Liver (tissue), 9 donors: Measurements from ENCODE around the gene SYMPK. TPM values are rescaled to one million over a fixed set of nuclear protein-coding genes. Genes with fewer than 3 reads are reported as not detected.

Experiments used
- DNase-seq: peaks from one replicate; pipeline ENCODE4 v3.0.0-alpha.2; 2017; ENCODE audit warnings: low spot score
- H3K27ac ChIP-seq, 2 donors: one replicate each; pipeline ENCODE4 v1.7.0; 2013; ENCODE audit warnings: inconsistent platforms in 2 of 2, low read length in 2 of 2, control low read depth in 1 of 2, low read depth in 1 of 2, mild to moderate bottlenecking in 1 of 2
- H3K27me3 ChIP-seq, 4 donors: one replicate each; pipeline versions ENCODE4 v1.6.1 to v1.7.0; 2013; ENCODE audit warnings: low read length in 3 of 4, inconsistent platforms in 1 of 4, mild to moderate bottlenecking in 1 of 4, moderate library complexity in 1 of 4; ENCODE audit not compliant: control insufficient read depth in 4 of 4, insufficient read depth in 4 of 4
- H3K36me3 ChIP-seq, 4 donors: one replicate each; pipeline versions ENCODE4 v1.6.1 to v1.7.0; 2013; ENCODE audit warnings: low read length in 3 of 4, mild to moderate bottlenecking in 3 of 4, low read depth in 1 of 4, moderate library complexity in 1 of 4; ENCODE audit not compliant: control insufficient read depth in 4 of 4, insufficient read depth in 3 of 4
- H3K4me1 ChIP-seq, 4 donors: one replicate each; pipeline versions ENCODE4 v1.6.1 to v1.7.0; 2013; ENCODE audit warnings: low read length in 3 of 4, mild to moderate bottlenecking in 3 of 4, moderate library complexity in 1 of 4; ENCODE audit not compliant: control insufficient read depth in 4 of 4, insufficient read depth in 4 of 4
- H3K4me3 ChIP-seq, 3 donors: one replicate each; pipeline versions ENCODE4 v1.6.1 to v1.7.0; 2013; ENCODE audit warnings: low read length in 3 of 3, control low read depth in 1 of 3, low read depth in 1 of 3, mild to moderate bottlenecking in 1 of 3
- H3K9ac ChIP-seq, 2 donors: one replicate each; pipeline ENCODE4 v1.7.0; 2013; ENCODE audit warnings: low read length in 2 of 2, mild to moderate bottlenecking in 2 of 2, moderate library complexity in 2 of 2, control low read depth in 1 of 2, low read depth in 1 of 2
- H3K9me3 ChIP-seq, 4 donors: one replicate each; pipeline versions ENCODE4 v1.6.1 to v1.7.0; 2013; ENCODE audit warnings: low read length in 3 of 4; ENCODE audit not compliant: control insufficient read depth in 4 of 4
- ATF3 ChIP-seq: IDR thresholded peaks from 2 replicates; pipeline ENCODE4 v1.6.1; 2016; ENCODE audit warnings: antibody characterized with exemption
- CTCF ChIP-seq: fragments of 150-350 bp; IDR thresholded peaks from 2 replicates; pipeline ENCODE4 v1.5.1; 2017; ENCODE audit warnings: improper control_type of control experiment, low read depth, low read length; ENCODE audit not compliant: missing input control
- EGR1 ChIP-seq, 2 donors: IDR thresholded peaks; 2 replicates each; pipeline ENCODE4 v1.6.1; 2016 to 2018; ENCODE audit warnings: antibody characterized with exemption in 2 of 2, low read depth in 2 of 2
- FOXA1 ChIP-seq: IDR thresholded peaks from 2 replicates; pipeline ENCODE4 v1.6.1; 2016; ENCODE audit warnings: antibody characterized with exemption
- FOXA2 ChIP-seq: IDR thresholded peaks from 2 replicates; pipeline ENCODE4 v1.6.1; 2016; ENCODE audit warnings: antibody characterized with exemption
- GABPA ChIP-seq, 2 donors: IDR thresholded peaks in 1 of 2; conservative IDR thresholded peaks in 1 of 2; 2 replicates each; pipeline ENCODE4 v1.6.1; 2016; ENCODE audit warnings: antibody characterized with exemption in 2 of 2, mild to moderate bottlenecking in 1 of 2, moderate library complexity in 1 of 2
- HNF4A ChIP-seq, 2 donors: conservative IDR thresholded peaks; 2 replicates each; pipeline ENCODE4 v1.6.1; 2016; ENCODE audit warnings: antibody characterized with exemption in 2 of 2, mild to moderate bottlenecking in 2 of 2
- HNF4G ChIP-seq: IDR thresholded peaks from 2 replicates; pipeline ENCODE4 v1.6.1; 2016; ENCODE audit warnings: antibody characterized with exemption
- JUND ChIP-seq, 2 donors: IDR thresholded peaks; 2 replicates each; pipeline ENCODE4 v1.6.1; 2016; ENCODE audit warnings: antibody characterized with exemption in 2 of 2
- NR2F2 ChIP-seq: IDR thresholded peaks from 2 replicates; pipeline ENCODE4 v1.6.1; 2016; ENCODE audit warnings: antibody characterized with exemption
- REST ChIP-seq: IDR thresholded peaks from 2 replicates; pipeline ENCODE4 v1.6.1; 2016; ENCODE audit warnings: antibody characterized with exemption, mild to moderate bottlenecking
- RXRA ChIP-seq, 2 donors: IDR thresholded peaks; 2 replicates each; pipeline ENCODE4 v1.6.1; 2017 to 2018; ENCODE audit warnings: antibody characterized with exemption in 2 of 2, mild to moderate bottlenecking in 1 of 2
- SP1 ChIP-seq: IDR thresholded peaks from 2 replicates; pipeline ENCODE4 v1.6.1; 2018; ENCODE audit warnings: antibody characterized with exemption, mild to moderate bottlenecking
- TAF1 ChIP-seq: conservative IDR thresholded peaks from 2 replicates; pipeline ENCODE4 v1.6.1; 2016; ENCODE audit warnings: antibody characterized with exemption, mild to moderate bottlenecking
- YY1 ChIP-seq: IDR thresholded peaks from 2 replicates; pipeline ENCODE4 v1.6.1; 2016; ENCODE audit warnings: antibody characterized with exemption, mild to moderate bottlenecking
- WGBS: extraction: QIAGEN DNeasy Blood & Tissue Kit; methylation state at CpG from one replicate; pipeline ENCODE4 v1.1.7; 2013; 5-methylcytosine and 5-hydroxymethylcytosine counted together
- polyA plus RNA-seq, 2 donors: library from polyadenylated mRNA; stranded (reverse) in 1 of 2; unstranded in 1 of 2; fragments of 200-250 nt in 1 of 2; fragments of >200 nt in 1 of 2; fragmentation: Nextera tagmentation in 1 of 2; extraction: Ambion mirVana in 1 of 2; gene quantifications; one replicate each; pipeline versions ENCODE4 v1.2.1 to v1.2.3, GENCODE V29; 2013 to 2015
- total RNA-seq, 2 donors: library from RNA; depleted of rRNA; stranded (reverse); fragments of >200 nt; gene quantifications; one replicate each; pipeline ENCODE4 v1.2.3, GENCODE V29; 2014
- TF ChIP-seq, protein P1 (sequence below): IDR thresholded peaks from 2 replicates; pipeline ENCODE4 v1.6.1; 2016; ENCODE audit warnings: antibody characterized with exemption
- TF ChIP-seq, protein P2 (sequence below): IDR thresholded peaks from 2 replicates; pipeline ENCODE4 v1.6.1; 2016; ENCODE audit warnings: antibody characterized with exemption
- donor health status: healthy.
- donor health status: healthy.
- donor health status: healthy.
- donor health status: healthy.
- donor health status: healthy.

Gene SYMPK
- total and polyA plus RNA-seq, 4 donors, result 5.5 to 26.1 (median 24.1) TPM

- 70% methylated on average over 40 of the region's 40 CpGs for WGBS
- Histone ChIP-seq H3K4me3 (no peak within 1 kb of the TSS), H3K36me3 (peaks cover 0 to 13% (median 2%) of the 10 kb centered on the region in 4 donors), H3K27me3 (no peaks in the 10 kb centered on the region), H3K9ac (no peak within 1 kb of the TSS), H3K4me1 (peaks cover 0 to 7% (median 0%) of the 10 kb centered on the region in 4 donors), H3K9me3 (no peaks in the 10 kb centered on the region), H3K27ac (no peak within 1 kb of the TSS)
- TF ChIP-seq NR2F2 (no peak), EGR1 (IDR thresholded peaks at IDR 0.05; ENCODE audit: low read depth in 2 of 2) (no peak), FOXA2 (no peak), FOXA1 (no peak), CTCF (no peak), SP1 (no peak), YY1 (no peak), JUND (IDR thresholded peaks at IDR 0.05) (no peak), TAF1 (no peak), ATF3 (no peak), RXRA (IDR thresholded peaks at IDR 0.05) (no peak), GABPA (IDR thresholded peaks at IDR 0.05 in 1 of 2, conservative IDR thresholded peaks at IDR 0.05 in 1 of 2) (no peak)
- TF ChIP-seq, protein P1, sequence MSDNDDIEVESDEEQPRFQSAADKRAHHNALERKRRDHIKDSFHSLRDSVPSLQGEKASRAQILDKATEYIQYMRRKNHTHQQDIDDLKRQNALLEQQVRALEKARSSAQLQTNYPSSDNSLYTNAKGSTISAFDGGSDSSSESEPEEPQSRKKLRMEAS, result no peak
- TF ChIP-seq, protein P2, sequence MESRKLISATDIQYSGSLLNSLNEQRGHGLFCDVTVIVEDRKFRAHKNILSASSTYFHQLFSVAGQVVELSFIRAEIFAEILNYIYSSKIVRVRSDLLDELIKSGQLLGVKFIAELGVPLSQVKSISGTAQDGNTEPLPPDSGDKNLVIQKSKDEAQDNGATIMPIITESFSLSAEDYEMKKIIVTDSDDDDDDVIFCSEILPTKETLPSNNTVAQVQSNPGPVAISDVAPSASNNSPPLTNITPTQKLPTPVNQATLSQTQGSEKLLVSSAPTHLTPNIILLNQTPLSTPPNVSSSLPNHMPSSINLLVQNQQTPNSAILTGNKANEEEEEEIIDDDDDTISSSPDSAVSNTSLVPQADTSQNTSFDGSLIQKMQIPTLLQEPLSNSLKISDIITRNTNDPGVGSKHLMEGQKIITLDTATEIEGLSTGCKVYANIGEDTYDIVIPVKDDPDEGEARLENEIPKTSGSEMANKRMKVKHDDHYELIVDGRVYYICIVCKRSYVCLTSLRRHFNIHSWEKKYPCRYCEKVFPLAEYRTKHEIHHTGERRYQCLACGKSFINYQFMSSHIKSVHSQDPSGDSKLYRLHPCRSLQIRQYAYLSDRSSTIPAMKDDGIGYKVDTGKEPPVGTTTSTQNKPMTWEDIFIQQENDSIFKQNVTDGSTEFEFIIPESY, result no peak
- DNase-seq, result no peak
These were observed 48.0 kb downstream of the SYMPK start, which contains the start of gene RSPH6A for GRCh38 chr19:45814851-45815480. RSPH6A (minus strand) TSS chr19:45815308; CDS start chr19:45815176, 132 bp downstream.

GRCh38 chr19:45814166-45814780, 48.7 kb downstream of the SYMPK start:
- H3K27me3 ChIP-seq, result no peaks in the 10 kb centered on the region
- H3K9ac ChIP-seq, result no peak overlapping the region
- no peak for TF ChIP-seq ATF3
- TF ChIP-seq, protein P2, result no peak
- no peak for TF ChIP-seq REST
- TF ChIP-seq JUND (IDR thresholded peaks at IDR 0.05), result no peak
- TF ChIP-seq GABPA (IDR thresholded peaks at IDR 0.05 in 1 of 2, conservative IDR thresholded peaks at IDR 0.05 in 1 of 2), result no peak
- no peak for TF ChIP-seq HNF4A (conservative IDR thresholded peaks at IDR 0.05)
- TF ChIP-seq EGR1 (IDR thresholded peaks at IDR 0.05; ENCODE audit: low read depth in 2 of 2), result no peak
- no peak for TF ChIP-seq SP1
- TF ChIP-seq FOXA1, result no peak
- TF ChIP-seq NR2F2, result no peak
- no peak for TF ChIP-seq HNF4G
- peaks cover 0 to 7% (median 0%) of the 10 kb centered on the region in 4 donors for H3K4me1 ChIP-seq
- no peak overlapping the region for H3K4me3 ChIP-seq
- WGBS, result 84% methylated on average over 12 of the region's 12 CpGs
- no peaks in the 10 kb centered on the region for H3K9me3 ChIP-seq
- H3K36me3 ChIP-seq, result peaks cover 0 to 7% (median 2%) of the 10 kb centered on the region in 4 donors
- no peak for DNase-seq
- no peak overlapping the region for H3K27ac ChIP-seq
